Measurements from ENCODE around the gene SLC7A10.

Gene SLC7A10

DNA sequence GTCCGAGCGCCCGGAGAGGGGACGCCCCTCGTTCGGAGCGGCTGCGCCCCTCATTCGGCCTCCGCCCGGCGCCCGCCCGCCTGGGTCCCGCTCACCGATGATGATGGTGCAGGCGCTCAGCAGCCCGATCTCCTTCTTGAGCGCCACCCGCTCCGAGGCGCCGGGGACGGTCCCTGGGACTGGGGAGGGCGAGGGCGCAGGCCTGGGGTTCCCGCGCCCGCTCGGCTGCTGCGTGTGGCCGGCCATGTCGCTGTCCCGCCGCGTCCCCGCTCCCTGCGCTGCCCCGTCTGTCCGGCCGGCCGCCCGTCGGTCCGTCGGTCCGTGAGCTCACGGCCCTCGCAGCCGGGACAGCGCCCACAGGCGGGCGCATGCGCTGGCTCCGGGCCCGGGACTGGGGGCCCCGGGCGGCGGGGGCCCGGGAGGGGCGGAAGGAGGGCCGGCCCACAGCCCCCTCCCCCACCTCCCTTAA lies at the start of gene SLC7A10:
Gene SLC7A10, minus strand, starts transcription at position 393 of the 469 bp plus-strand sequence. Its CDS starts 147 bp downstream, at position 246.
- no peak for DNase-seq (ENCODE audit: low spot score)

DNA sequence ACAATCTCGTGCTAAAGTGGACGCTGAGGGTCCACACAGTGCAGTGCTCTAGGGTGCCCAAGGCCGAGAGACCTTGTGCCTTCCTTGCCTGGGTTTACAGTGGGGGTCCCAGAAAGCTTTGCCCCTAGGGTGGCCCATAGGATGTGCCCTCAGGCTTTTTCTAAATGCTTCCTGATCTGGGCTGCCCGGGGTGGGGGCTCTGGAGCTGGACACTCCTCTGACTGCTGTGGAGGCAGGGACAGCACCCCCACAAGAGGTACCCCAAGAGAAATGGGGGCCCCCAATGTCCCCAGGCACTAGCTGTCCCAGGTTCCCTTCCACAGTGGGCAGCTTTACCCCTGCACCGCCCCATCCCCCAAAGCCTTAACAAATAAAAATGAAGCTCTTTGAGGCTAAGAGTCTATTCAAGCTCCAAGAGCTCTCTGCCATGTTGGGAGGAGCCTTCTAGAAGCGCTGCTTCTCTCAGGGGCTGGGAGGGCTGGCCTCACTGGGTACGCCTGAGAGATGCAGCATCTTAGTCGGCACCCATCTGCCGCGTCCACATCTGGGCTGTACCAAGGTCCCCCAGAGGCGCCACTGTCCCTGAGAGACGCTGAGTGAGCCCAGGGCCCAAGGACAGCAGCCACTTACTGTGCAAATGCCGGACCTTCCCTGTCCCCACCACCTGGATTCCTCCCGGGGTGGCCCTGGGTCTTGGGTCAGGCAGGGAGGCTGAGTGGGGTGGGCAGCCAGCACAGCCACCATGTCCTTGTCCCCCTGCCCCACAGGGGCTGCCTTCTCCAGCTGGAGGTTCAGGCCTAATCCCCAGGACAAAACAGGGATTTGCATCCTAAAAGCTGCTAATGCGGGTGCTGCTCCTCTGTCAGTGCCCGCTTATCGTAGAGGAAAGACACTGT lies 49.3 kb upstream of the SLC7A10 start:
- no peak for DNase-seq (ENCODE audit: low spot score)

DNA sequence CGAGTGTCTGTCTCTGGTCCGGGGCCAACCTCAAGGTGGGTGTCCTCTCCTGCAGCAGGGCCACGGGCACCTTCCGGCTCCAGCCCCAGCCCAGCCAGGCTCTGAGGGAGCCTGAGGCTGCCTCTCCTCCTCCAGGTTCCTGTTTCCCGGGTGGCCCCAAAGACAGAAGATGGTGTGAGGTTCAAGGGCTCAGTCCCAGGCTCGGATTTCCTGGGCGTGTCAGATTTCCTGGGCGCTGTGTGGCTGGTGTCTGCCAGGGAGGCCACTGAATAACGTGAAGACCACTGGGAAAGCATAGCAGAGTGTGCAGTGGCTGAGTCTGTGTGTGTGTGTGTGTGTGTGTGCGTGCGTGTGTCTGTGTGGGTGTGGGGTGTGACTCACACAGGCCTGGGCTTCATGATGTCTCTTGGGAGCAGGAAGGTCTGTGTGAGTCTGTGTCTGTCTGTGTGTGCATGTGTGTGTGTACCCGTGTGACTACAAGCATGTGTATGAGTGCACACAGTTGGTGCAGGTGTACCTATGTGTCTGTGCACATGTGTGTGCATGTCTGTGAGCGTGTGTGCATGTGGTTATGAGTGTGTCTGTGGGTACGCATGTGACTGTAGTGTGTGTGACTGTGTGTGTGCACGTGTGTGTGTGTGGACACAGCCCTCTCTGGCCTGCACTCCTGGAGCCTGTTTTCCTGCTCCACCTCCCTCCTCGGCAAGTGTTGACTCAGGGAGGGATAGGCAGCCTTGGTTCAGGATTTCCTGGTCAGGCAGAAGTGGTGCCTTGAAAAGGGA lies 48.4 kb upstream of the SLC7A10 start:
- peak; percentile 78 for DNase-seq (ENCODE audit: low spot score)

DNA sequence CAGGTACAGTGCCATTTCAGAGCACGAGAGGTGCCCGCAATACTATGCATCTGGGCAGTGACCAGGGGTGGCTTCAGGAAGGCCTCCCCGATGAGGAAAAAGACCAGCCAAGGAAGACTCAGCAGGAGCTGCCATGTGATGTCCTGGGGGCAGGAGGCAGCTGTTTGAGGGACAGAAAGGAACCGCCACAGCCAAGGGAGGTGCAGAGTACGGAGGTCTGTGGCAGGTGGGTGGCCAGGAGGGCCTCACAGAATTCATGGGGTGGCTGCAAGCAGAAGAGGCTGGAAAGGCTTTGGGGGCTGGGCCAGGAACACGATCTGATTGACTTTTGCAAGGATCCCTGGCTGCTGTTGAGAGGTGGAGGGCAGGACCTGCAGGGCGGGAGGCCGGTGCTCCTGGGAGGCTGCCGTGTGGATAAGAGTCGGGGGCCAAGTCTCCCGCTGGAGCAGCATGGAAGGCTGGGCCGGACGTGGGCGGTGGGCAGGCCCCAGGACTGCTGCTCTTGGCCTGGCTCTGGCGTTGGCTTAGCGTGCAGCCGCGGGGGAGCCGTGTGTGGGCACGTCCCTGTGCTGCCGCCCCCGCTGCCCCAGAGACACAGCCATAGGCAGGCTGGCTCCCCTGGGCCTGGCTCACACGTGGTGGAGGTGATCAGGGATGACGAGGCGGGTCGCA lies 47.6 kb upstream of the SLC7A10 start:
- no peak for DNase-seq (ENCODE audit: low spot score)

GRCh38 chr19:33271246-33272021 lies 45.8 kb upstream of the SLC7A10 start:
- no peak for DNase-seq (ENCODE audit: low spot score)

GRCh38 chr19:33270769-33271168 lies 45.1 kb upstream of the SLC7A10 start:
- DNase-seq (ENCODE audit: low spot score), result no peak

- DNase-seq (ENCODE audit: low spot score), result no peak
Measured at GRCh38 chr19:33269016-33269415, 43.4 kb upstream of the SLC7A10 start.

- no peak for DNase-seq (ENCODE audit: low spot score)
Measured at GRCh38 chr19:33268162-33268991, 42.7 kb upstream of the SLC7A10 start.

GRCh38 chr19:33267706-33268105 lies 42.1 kb upstream of the SLC7A10 start:
- no peak for DNase-seq (ENCODE audit: low spot score)

DNA sequence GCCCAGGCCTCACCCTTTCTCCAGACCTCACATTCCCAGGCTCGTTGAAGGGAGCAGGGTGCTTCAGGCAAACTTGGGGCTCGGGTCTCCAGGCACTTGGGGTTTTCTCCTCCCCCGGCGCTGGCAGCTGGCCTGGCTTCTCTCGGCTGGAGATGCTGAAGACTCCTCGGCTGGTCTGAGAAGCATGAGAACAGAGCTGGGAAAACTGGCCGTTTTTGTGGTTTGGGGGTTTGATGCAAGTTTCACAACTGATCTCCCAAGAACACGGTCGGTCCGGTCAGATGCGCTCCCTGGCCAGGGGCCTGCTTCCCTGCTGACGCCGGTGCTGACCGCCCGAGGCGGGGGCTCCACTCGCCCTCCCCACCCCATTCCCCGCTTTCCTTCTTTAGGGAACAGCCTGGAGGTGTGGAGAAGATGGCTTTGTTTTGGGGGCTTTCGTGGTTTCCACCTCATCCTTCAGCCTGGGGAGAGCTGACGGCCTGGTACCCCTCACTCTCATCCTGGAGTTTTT lies 41.4 kb upstream of the SLC7A10 start:
- no peak for DNase-seq (ENCODE audit: low spot score)

DNA sequence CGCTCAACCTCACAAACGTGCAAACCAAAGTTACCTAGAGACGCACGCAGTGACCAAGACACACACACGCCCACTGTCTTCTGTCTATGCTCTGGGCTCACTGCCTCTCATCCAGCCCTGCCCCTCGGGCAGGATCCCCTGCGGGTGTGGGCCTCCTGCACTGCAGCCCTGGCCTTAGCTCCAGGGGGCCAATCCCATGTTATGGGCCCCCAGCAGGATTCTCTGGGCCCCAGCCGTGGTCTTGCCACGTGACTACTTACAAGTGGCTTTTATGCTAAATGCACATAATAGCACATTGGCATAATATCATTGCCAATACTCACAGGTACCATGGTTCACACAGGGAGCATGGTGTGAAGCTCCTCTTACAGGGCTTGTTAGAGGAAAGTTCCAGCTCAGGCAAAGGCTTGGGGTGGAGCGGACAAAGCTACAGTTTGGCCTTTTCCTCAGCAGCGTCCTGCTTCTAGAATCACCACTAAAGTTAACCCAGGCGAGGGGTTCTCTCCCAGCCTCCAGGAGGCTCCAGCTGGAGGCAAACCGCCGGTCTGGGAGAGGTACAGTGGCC lies 39.3 kb upstream of the SLC7A10 start:
- no peak for DNase-seq (ENCODE audit: low spot score)

- DNase-seq (ENCODE audit: low spot score), result no peak
Measured at GRCh38 chr19:33263325-33264023, 37.8 kb upstream of the SLC7A10 start.

- DNase-seq (ENCODE audit: low spot score), result no peak
Measured at GRCh38 chr19:33261511-33262189, 36.0 kb upstream of the SLC7A10 start.

- DNase-seq (ENCODE audit: low spot score), result no peak
Measured at GRCh38 chr19:33260628-33261418, 35.2 kb upstream of the SLC7A10 start.

DNA sequence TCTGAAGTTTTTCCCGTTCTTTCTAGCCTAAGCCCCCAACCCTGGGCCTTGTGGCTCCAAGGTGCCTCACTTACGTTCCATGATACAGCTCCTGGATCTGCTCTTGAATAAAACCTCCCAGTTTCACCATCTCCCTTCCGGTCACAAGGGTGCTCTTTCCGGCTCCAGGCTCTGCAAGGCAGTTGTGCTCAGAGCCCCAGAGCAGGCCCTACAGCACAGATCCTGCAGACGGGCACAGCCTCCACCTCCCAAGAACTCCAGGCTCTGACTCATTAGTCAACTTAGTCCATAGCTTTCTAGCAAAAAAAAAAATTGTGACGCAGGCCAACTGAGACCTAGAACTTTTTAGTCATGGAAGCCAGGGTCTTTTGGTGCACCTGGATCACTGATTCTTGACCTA lies 33.9 kb upstream of the SLC7A10 start:
- DNase-seq (ENCODE audit: low spot score), result no peak

DNA sequence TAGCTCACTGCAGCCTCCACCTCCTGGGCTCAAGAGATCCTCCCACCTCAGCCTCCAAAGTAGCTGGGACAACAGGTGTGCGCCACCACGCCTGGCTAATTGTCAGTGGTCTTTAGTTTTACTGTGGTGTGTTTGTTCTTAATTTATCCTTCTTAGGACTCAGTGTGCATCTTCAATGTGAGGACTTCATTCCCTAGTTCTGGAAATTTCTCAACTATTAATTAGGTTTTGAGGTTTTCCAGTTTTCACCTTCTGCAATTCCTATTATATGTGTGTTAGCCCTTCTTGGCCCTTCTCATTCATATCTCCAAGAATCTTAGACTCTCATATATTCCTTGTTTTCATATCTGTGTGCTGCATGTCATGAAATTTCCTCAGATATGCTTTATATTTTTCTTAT lies 32.2 kb upstream of the SLC7A10 start:
- no peak for DNase-seq (ENCODE audit: low spot score)

DNA sequence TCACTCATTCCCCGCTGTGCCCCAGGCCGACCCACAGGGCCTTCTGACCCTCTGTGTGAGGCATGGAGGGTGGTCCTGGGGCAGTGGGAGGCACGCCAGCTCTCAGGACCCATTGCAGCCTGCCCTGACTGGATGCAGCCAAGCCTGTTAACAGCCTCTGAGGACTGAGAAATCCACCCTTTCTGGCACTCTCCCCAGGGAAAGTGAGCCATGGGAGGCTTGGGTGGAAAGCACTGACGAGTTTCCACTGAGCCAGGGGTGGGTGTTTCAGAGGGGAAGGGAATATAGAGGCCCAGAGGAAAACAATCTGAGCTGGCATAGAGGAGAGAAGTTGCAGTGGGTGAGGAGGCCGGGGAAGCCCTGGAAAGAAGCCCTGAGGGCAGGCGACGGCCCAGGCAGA lies 30.6 kb upstream of the SLC7A10 start:
- DNase-seq (ENCODE audit: low spot score), result no peak

GRCh38 chr19:33255781-33256180 lies 30.1 kb upstream of the SLC7A10 start:
- DNase-seq (ENCODE audit: low spot score), result no peak

Data from kidney tubule cell (primary cell).